Measurements from ENCODE around the gene PPP5C.

The PPP5C gene

GRCh38 chr19:46378268-46378667 lies 31.4 kb downstream of the PPP5C start:
- peaks cover 77% of the 10 kb centered on the region for H3K36me3 ChIP-seq (ENCODE audit: control insufficient read depth, insufficient read depth, low read length)
- H3K9me3 ChIP-seq (ENCODE audit: control insufficient read depth, insufficient read depth, low read depth, low read length): no peaks in the 10 kb centered on the region
- no peak overlapping the region for H3K4me3 ChIP-seq (ENCODE audit: low read depth, low read length)
- peaks cover 14% of the 10 kb centered on the region for H3K4me1 ChIP-seq (ENCODE audit: control insufficient read depth, insufficient read depth, low read length)
- H3K27me3 ChIP-seq (ENCODE audit: control insufficient read depth, insufficient read depth, low read length): no peaks in the 10 kb centered on the region
- no peak overlapping the region for H3K9ac ChIP-seq (ENCODE audit: low read length)
- no peak overlapping the region for H3K27ac ChIP-seq (ENCODE audit: low read depth, low read length)

DNA sequence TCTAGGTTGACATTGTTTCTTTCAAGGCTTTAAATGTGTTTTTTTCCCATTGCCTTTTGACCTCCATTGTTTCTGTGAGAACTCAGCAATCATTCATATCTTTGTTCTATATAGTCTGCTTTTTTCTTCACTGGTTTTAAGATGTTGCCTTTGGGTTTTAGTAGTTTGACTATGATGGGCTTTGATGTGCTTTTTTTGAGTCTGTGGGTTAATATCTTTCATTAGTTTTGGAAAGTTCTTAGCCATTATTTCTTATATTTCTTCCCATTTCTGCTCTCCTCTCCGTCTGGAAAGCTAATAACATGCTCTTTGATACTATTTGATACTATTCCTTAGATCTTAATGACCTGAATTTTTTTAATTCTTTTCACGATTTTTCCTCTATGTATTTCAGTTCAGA lies 33.8 kb downstream of the PPP5C start:
- H3K36me3 ChIP-seq (ENCODE audit: control insufficient read depth, insufficient read depth, low read length): peaks cover 97% of the 10 kb centered on the region

DNA sequence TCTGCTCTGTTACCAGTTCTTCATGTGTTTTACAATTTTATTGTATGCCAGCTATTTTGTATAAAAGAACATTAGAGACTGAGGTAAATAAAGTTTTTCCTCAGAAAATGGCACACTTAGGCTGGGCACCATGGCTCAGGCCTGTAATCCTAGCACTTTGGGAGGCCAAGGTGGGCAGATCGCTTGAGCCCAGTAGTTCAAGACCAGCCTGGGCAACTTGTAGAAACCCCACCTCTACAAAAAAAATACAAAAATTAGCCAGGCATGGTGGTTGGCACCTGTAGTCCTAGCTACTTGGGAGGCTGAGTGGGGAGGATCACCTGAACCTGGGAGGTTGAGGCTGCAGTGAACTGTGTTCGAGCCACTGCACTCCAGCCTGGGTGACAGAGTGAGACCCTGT lies 34.5 kb downstream of the PPP5C start:
- Histone ChIP-seq H3K27ac (ENCODE audit: low read depth, low read length) (no peak overlapping the region), H3K9me3 (ENCODE audit: control insufficient read depth, insufficient read depth, low read depth, low read length) (no peaks in the 10 kb centered on the region), H3K27me3 (ENCODE audit: control insufficient read depth, insufficient read depth, low read length) (no peaks in the 10 kb centered on the region), H3K4me1 (ENCODE audit: control insufficient read depth, insufficient read depth, low read length) (no peaks in the 10 kb centered on the region), H3K4me3 (ENCODE audit: low read depth, low read length) (no peak overlapping the region), H3K9ac (ENCODE audit: low read length) (no peak overlapping the region), H3K36me3 (ENCODE audit: control insufficient read depth, insufficient read depth, low read length) (peaks cover 96% of the 10 kb centered on the region)

More for the DNA sequence above, 33.8 kb downstream of the PPP5C start:
- Histone ChIP-seq H3K27ac (ENCODE audit: low read depth, low read length) (no peak overlapping the region), H3K4me3 (ENCODE audit: low read depth, low read length) (no peak overlapping the region), H3K9me3 (ENCODE audit: control insufficient read depth, insufficient read depth, low read depth, low read length) (no peaks in the 10 kb centered on the region), H3K4me1 (ENCODE audit: control insufficient read depth, insufficient read depth, low read length) (no peaks in the 10 kb centered on the region), H3K27me3 (ENCODE audit: control insufficient read depth, insufficient read depth, low read length) (no peaks in the 10 kb centered on the region), H3K9ac (ENCODE audit: low read length) (no peak overlapping the region)

GRCh38 chr19:46381756-46382345 lies 35.0 kb downstream of the PPP5C start:
- H3K27me3 ChIP-seq (ENCODE audit: control insufficient read depth, insufficient read depth, low read length): no peaks in the 10 kb centered on the region
- H3K4me3 ChIP-seq (ENCODE audit: low read depth, low read length): no peak overlapping the region
- peaks cover 95% of the 10 kb centered on the region for H3K36me3 ChIP-seq (ENCODE audit: control insufficient read depth, insufficient read depth, low read length)
- no peaks in the 10 kb centered on the region for H3K9me3 ChIP-seq (ENCODE audit: control insufficient read depth, insufficient read depth, low read depth, low read length)
- no peak overlapping the region for H3K27ac ChIP-seq (ENCODE audit: low read depth, low read length)
- H3K9ac ChIP-seq (ENCODE audit: low read length): no peak overlapping the region
- no peaks in the 10 kb centered on the region for H3K4me1 ChIP-seq (ENCODE audit: control insufficient read depth, insufficient read depth, low read length)

DNA sequence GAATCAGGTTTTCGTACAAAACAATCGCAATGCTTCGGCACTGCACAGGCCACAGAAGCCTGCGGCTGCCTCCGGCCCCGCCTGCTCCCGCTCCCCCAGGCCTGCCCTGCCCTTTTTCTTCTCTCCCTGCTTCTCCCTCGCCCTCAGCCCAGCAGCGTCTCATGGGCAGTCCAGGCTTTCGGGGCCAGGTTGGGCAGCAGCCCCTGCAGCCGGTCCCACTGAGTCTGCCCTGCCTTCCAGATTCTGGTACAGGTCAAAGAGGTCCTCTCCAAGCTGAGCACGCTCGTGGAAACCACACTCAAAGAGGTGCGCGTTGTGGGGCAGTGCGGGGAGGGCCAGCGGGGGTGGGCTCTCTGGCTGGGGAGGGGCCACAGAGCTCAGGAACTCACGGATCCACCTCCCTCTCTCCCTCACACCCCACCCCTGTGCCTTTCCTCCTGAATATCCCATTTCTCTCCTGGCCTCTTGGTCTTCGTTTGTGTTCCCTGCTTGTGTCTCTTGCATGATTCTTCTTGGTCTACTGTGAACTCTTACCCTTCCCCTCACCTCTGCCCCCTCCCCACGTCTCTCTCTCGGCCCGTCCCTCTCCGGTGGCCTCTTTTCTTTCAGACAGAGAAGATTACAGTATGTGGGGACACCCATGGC lies 36.4 kb downstream of the PPP5C start:
- H3K36me3 ChIP-seq (ENCODE audit: control insufficient read depth, insufficient read depth, low read length): peaks cover 95% of the 10 kb centered on the region
- H3K27me3 ChIP-seq (ENCODE audit: control insufficient read depth, insufficient read depth, low read length): no peaks in the 10 kb centered on the region
- no peak overlapping the region for H3K4me3 ChIP-seq (ENCODE audit: low read depth, low read length)
- no peaks in the 10 kb centered on the region for H3K9me3 ChIP-seq (ENCODE audit: control insufficient read depth, insufficient read depth, low read depth, low read length)
- H3K27ac ChIP-seq (ENCODE audit: low read depth, low read length): no peak overlapping the region
- no peaks in the 10 kb centered on the region for H3K4me1 ChIP-seq (ENCODE audit: control insufficient read depth, insufficient read depth, low read length)
- no peak overlapping the region for H3K9ac ChIP-seq (ENCODE audit: low read length)

DNA sequence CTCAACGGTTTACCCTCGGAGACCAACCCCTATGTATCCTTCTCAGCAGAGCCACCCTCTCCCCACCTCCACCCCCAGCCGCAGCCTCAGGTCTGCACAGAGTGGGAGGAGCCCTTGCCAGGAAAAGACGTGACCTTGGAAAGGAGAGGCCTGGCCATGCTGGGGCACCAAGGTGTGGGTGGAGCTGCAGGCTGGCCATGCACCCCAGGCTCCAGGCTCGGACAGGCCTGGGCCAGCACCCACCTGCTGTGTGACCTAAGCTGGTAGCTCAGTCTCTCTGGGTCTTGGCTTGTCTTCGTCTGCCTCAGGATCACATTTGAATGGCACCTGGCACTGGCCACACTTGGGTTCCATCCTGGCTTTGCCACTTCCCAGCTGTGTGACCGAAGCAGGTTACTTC lies 37.0 kb downstream of the PPP5C start:
- Histone ChIP-seq H3K4me3 (ENCODE audit: low read depth, low read length) (no peak overlapping the region), H3K9ac (ENCODE audit: low read length) (no peak overlapping the region), H3K36me3 (ENCODE audit: control insufficient read depth, insufficient read depth, low read length) (peaks cover 97% of the 10 kb centered on the region), H3K9me3 (ENCODE audit: control insufficient read depth, insufficient read depth, low read depth, low read length) (no peaks in the 10 kb centered on the region), H3K27ac (ENCODE audit: low read depth, low read length) (no peak overlapping the region), H3K27me3 (ENCODE audit: control insufficient read depth, insufficient read depth, low read length) (no peaks in the 10 kb centered on the region), H3K4me1 (ENCODE audit: control insufficient read depth, insufficient read depth, low read length) (no peaks in the 10 kb centered on the region)

- H3K4me3 ChIP-seq (ENCODE audit: low read depth, low read length): no peak overlapping the region
- peaks cover 97% of the 10 kb centered on the region for H3K36me3 ChIP-seq (ENCODE audit: control insufficient read depth, insufficient read depth, low read length)
- 0 out of 2 replicates have a peak, but pooled peaks cover under 1% of the 10 kb centered on the region for H3K9me3 ChIP-seq (ENCODE audit: control insufficient read depth, insufficient read depth, low read depth, low read length)
- H3K27me3 ChIP-seq (ENCODE audit: control insufficient read depth, insufficient read depth, low read length): no peaks in the 10 kb centered on the region
- no peak overlapping the region for H3K9ac ChIP-seq (ENCODE audit: low read length)
- no peak overlapping the region for H3K27ac ChIP-seq (ENCODE audit: low read depth, low read length)
- no peaks in the 10 kb centered on the region for H3K4me1 ChIP-seq (ENCODE audit: control insufficient read depth, insufficient read depth, low read length)
Measured at GRCh38 chr19:46384396-46384795, 37.5 kb downstream of the PPP5C start.

DNA sequence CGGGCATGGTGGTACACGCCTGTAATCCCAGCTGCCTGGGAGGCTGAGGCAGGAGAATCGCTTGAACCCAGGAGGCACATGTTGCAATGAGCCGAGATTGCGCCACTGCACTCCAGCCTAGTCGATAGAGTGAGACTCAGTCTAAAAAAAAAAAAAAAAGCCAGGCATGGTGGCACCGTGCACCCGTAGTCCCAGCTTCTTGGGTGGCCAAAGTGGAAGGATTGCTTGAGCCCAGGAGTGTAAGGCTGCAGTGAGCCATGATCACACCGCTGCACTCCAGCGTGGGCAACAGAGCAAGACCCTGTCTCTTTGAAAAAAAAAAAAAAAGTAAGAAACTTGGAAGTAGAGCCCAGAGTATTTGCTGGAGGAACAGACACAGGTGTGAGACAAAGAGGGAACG lies 38.7 kb downstream of the PPP5C start:
- no peak overlapping the region for H3K27ac ChIP-seq (ENCODE audit: low read depth, low read length)
- peaks cover 94% of the 10 kb centered on the region for H3K36me3 ChIP-seq (ENCODE audit: control insufficient read depth, insufficient read depth, low read length)
- H3K27me3 ChIP-seq (ENCODE audit: control insufficient read depth, insufficient read depth, low read length): no peaks in the 10 kb centered on the region
- H3K9ac ChIP-seq (ENCODE audit: low read length): no peak overlapping the region
- no peaks in the 10 kb centered on the region for H3K4me1 ChIP-seq (ENCODE audit: control insufficient read depth, insufficient read depth, low read length)
- H3K4me3 ChIP-seq (ENCODE audit: low read depth, low read length): no peak overlapping the region
- 0 out of 2 replicates have a peak, but pooled peaks cover 3% of the 10 kb centered on the region for H3K9me3 ChIP-seq (ENCODE audit: control insufficient read depth, insufficient read depth, low read depth, low read length)

DNA sequence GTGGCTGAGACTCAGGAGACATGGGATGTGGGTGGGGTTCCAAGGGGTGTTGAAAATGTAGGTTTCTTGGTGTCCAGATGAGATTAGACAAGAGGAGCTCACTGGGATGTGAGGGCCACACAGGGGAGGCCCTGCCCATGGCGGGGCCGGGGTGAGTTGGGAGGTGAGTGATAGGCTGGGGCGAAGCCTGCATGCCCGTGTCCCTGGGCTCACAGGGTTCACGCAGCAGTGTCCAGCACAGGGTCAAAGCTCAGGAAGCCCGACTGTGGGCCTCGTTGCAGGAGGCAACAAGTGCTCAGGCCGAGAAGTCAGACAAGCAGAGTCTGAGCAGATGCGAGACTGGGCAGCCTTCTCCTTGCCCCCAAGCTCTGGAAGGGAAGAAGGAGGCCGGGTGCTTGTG lies 39.3 kb downstream of the PPP5C start:
- no peaks in the 10 kb centered on the region for H3K4me1 ChIP-seq (ENCODE audit: control insufficient read depth, insufficient read depth, low read length)
- no peaks in the 10 kb centered on the region for H3K27me3 ChIP-seq (ENCODE audit: control insufficient read depth, insufficient read depth, low read length)
- H3K9me3 ChIP-seq (ENCODE audit: control insufficient read depth, insufficient read depth, low read depth, low read length): 0 out of 2 replicates have a peak, but pooled peaks cover 3% of the 10 kb centered on the region
- H3K9ac ChIP-seq (ENCODE audit: low read length): no peak overlapping the region
- peaks cover 94% of the 10 kb centered on the region for H3K36me3 ChIP-seq (ENCODE audit: control insufficient read depth, insufficient read depth, low read length)
- H3K27ac ChIP-seq (ENCODE audit: low read depth, low read length): no peak overlapping the region
- no peak overlapping the region for H3K4me3 ChIP-seq (ENCODE audit: low read depth, low read length)

DNA sequence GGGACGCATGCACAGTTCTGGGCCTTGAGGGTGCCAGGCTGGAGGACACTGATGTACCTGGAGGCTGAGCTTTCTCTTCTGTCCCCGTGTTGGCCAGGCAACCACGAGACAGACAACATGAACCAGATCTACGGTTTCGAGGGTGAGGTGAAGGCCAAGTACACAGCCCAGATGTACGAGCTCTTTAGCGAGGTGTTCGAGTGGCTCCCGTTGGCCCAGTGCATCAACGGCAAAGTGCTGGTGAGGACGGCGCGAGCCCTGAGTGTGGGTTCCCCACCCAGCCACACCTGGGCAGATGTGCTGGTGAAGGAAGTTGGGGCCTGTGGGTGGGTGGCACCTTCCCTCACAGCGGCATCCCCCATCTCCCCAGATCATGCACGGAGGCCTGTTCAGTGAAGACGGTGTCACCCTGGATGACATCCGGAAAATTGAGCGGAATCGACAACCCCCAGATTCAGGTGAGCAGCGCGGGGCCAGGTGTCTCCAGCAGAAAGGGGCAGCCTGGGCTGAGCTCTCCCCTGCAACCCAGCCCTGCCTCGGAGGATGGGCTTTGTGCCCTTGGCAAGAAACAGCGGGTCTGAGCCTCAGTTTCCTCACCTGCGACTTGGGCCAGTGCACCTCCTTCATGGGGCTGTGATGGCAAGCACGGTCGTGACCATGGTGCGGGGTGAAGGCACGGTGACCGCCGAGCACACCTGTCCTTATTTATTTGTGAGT lies 40.3 kb downstream of the PPP5C start:
- no peaks in the 10 kb centered on the region for H3K27me3 ChIP-seq (ENCODE audit: control insufficient read depth, insufficient read depth, low read length)
- H3K4me1 ChIP-seq (ENCODE audit: control insufficient read depth, insufficient read depth, low read length): peaks cover 5% of the 10 kb centered on the region
- no peak overlapping the region for H3K4me3 ChIP-seq (ENCODE audit: low read depth, low read length)
- no peak overlapping the region for H3K27ac ChIP-seq (ENCODE audit: low read depth, low read length)
- 0 out of 2 replicates have a peak, but pooled peaks cover 3% of the 10 kb centered on the region for H3K9me3 ChIP-seq (ENCODE audit: control insufficient read depth, insufficient read depth, low read depth, low read length)
- no peak overlapping the region for H3K9ac ChIP-seq (ENCODE audit: low read length)
- H3K36me3 ChIP-seq (ENCODE audit: control insufficient read depth, insufficient read depth, low read length): peaks cover 89% of the 10 kb centered on the region

DNA sequence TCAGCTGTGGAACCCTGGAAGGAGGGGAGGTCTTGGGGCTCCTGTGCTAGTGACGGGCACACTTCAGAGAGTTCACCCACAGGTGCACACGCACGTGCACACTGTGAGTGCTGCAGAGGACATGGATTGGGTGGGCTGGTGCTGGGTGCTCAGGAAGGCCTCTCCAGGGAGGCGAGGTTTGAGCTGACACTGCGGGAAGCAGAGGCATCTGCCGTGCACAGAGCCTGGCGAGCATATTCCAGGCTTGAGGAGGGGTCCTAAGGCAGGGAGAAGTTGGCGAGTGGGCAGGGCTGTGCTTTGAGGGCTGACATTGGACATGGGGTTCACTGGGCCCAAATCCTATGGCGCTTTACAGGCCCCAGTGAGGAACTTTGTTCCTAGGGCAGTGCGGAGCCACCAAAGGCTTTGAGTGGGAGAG lies 40.8 kb downstream of the PPP5C start:
- Histone ChIP-seq H3K9me3 (ENCODE audit: control insufficient read depth, insufficient read depth, low read depth, low read length) (0 out of 2 replicates have a peak, but pooled peaks cover 3% of the 10 kb centered on the region), H3K27ac (ENCODE audit: low read depth, low read length) (no peak overlapping the region), H3K27me3 (ENCODE audit: control insufficient read depth, insufficient read depth, low read length) (no peaks in the 10 kb centered on the region), H3K36me3 (ENCODE audit: control insufficient read depth, insufficient read depth, low read length) (peaks cover 89% of the 10 kb centered on the region), H3K4me1 (ENCODE audit: control insufficient read depth, insufficient read depth, low read length) (peaks cover 9% of the 10 kb centered on the region), H3K4me3 (ENCODE audit: low read depth, low read length) (no peak overlapping the region), H3K9ac (ENCODE audit: low read length) (no peak overlapping the region)

Measured in HUES6 (cell line).